ENCODE measurements around the gene BMPR2.
"Not testable (repeated sequence)": the region's sequence is repeated elsewhere in the genome, so short reads cannot be mapped to it uniquely, and the experiment has no call there.

The BMPR2 gene

GRCh38 chr2:202490479-202490878, 114.4 kb downstream of the BMPR2 start:
- no peak overlapping the region for H3K27ac ChIP-seq
- no peak for TF ChIP-seq CTCF (conservative IDR thresholded peaks at IDR 0.05; ENCODE audit: low read depth)
- POLR2A ChIA-PET (ENCODE audit: low non-redundant PET): interaction anchor here (0.8 kb wide), 1 partner anchor 15 kb away, joined by 3 read pairs; no protein-coding TSS in a partner anchor
- CTCF ChIA-PET: no interaction called here
- no peak for DNase-seq (ENCODE audit: low spot score)

GRCh38 chr2:202491514-202491913, 115.4 kb downstream of the BMPR2 start:
- POLR2A ChIA-PET (ENCODE audit: low non-redundant PET): interaction anchor here (0.8 kb wide), 1 partner anchor 16 kb away, joined by 3 read pairs; no protein-coding TSS in a partner anchor
- CTCF ChIA-PET: interaction anchor here (0.7 kb wide), 1 partner anchor 10 kb away, joined by 4 read pairs; no protein-coding TSS in a partner anchor
- H3K27ac ChIP-seq: no peak overlapping the region
- no peak for TF ChIP-seq CTCF (conservative IDR thresholded peaks at IDR 0.05; ENCODE audit: low read depth)
- DNase-seq (ENCODE audit: low spot score): no peak

GRCh38 chr2:202494300-202495229, 118.4 kb downstream of the BMPR2 start:
- CTCF ChIA-PET: interaction anchor here (0.6 kb wide), 1 partner anchor 126 kb away, joined by 3 read pairs; no protein-coding TSS in a partner anchor
- TF ChIP-seq CTCF (conservative IDR thresholded peaks at IDR 0.05; ENCODE audit: low read depth): no peak
- no peak for DNase-seq (ENCODE audit: low spot score)
- POLR2A ChIA-PET (ENCODE audit: low non-redundant PET): no interaction called here
- no peak overlapping the region for H3K27ac ChIP-seq

DNA sequence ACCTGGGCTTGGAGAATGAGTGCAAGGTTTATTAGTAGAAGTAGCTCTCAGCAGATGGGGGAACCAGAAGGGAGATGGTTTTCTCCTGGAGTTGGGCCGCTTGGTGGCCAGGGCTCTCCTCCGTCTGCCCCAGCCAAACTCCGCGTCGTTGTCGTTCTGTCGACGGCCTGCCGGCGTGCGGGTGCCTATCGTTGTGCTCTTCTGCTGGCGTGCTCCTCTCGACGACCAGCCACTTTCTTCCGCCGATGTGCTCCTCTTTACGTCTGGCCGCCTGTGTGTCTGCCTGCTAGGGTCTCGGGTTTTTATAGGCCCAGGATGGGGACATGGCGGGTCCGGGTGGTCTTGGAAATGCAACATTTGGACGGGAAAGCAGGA, 119.1 kb downstream of the BMPR2 start:
- no peak for DNase-seq (ENCODE audit: low spot score)
- ChIA-PET CTCF (no interaction called here), POLR2A (ENCODE audit: low non-redundant PET) (no interaction called here)
- H3K27ac ChIP-seq: no peak overlapping the region
- TF ChIP-seq CTCF (conservative IDR thresholded peaks at IDR 0.05; ENCODE audit: low read depth): no peak

DNA sequence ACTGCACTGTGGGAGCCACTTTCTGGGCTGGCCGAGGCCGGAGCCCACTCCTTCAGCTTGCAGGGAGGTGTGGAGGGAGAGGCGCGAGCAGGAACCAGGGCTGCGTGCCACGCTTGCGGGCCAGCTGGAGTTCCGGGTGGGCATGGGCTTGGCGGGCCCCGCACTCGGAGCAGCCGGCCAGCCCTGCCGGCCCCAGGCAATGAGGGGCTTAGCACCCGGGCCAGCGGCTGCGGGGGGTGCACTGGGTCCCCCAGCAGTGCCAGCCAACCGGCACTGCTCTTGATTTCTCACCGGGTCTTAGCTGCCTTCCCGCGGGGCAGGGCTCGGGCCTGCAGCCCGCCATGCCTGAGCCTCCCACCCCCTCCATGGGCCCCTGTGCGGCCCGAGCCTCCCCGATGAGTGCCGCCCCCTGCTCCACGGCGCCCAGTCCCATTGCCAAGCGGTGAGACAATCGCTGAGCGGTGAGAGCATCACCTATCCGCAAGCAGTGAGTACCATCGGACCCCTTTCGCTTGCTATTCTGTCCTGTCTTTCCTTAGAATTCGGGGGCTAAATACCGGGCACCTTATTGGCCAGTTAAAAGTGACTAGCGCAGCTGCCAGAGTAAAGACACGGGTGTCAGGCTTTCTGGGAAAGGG, 120.8 kb downstream of the BMPR2 start:
- H3K27ac ChIP-seq; DNase-seq (ENCODE audit: low spot score); POLR2A ChIA-PET (ENCODE audit: low non-redundant PET); CTCF ChIA-PET: not testable (repeated sequence)

GRCh38 chr2:202497473-202497866, 121.3 kb downstream of the BMPR2 start:
- H3K27ac ChIP-seq; DNase-seq (ENCODE audit: low spot score); CTCF ChIA-PET; POLR2A ChIA-PET (ENCODE audit: low non-redundant PET): not testable (repeated sequence)

- DNase-seq (ENCODE audit: low spot score); CTCF ChIA-PET: not testable (repeated sequence)
Observed at GRCh38 chr2:202499841-202500240, 123.7 kb downstream of the BMPR2 start.

DNA sequence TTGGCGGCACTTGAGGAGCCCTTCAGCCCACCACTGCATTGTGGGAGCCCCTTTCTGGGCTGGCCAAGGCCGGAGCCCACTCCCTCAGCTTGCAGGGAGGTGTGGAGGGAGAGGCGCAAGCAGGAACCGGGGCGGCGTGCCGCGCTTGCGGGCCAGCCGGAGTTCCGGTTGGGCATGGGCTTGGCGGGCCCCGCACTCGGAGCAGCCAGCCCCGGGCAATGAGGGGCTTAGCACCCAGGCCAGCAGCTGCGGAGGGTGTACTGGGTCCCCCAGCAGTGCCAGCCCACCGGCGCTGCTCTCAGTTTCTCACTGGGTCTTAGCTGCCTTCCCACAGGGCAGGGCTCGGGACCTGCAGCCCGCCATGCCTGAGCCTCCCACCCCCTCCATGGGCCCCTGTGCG, 127.1 kb downstream of the BMPR2 start:
- DNase-seq (ENCODE audit: low spot score); H3K27ac ChIP-seq; POLR2A ChIA-PET (ENCODE audit: low non-redundant PET); CTCF ChIA-PET: not testable (repeated sequence)

More at GRCh38 chr2:202499841-202500240, 123.7 kb downstream of the BMPR2 start:
- POLR2A ChIA-PET (ENCODE audit: low non-redundant PET); H3K27ac ChIP-seq: not testable (repeated sequence)

Measured in RWPE1 (cell line).